Measurements from ENCODE around the gene STAC2.

The STAC2 gene

DNA sequence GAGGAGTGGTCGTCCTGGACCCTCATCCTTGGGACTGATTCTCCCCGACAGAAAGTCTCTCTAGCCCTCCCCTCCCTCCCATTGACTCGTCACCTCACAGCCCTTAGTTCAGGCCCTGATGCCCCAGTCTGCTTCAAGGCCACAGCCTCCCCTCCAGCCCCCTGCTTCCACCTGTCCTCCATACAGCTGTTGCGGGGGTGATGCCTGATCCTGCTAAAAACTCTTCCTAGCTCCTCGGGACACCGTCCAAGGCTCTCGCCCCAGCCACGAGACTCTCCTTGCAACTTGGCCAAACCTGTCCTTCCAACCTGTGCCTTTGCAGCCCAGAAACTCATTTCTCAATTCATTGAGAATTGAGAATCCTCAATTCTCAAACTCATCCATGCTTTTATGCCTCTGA lies 6.8 kb downstream of the STAC2 start:
- H3K4me3 ChIP-seq (ENCODE audit: low read depth, low read length), result no peak overlapping the region
- no peak for DNase-seq (ENCODE audit: low read depth)
- in situ Hi-C loops (cut with HindIII; ENCODE audit: low sequenced_read_pairs), result no loop called here
- TF ChIP-seq, protein P1, sequence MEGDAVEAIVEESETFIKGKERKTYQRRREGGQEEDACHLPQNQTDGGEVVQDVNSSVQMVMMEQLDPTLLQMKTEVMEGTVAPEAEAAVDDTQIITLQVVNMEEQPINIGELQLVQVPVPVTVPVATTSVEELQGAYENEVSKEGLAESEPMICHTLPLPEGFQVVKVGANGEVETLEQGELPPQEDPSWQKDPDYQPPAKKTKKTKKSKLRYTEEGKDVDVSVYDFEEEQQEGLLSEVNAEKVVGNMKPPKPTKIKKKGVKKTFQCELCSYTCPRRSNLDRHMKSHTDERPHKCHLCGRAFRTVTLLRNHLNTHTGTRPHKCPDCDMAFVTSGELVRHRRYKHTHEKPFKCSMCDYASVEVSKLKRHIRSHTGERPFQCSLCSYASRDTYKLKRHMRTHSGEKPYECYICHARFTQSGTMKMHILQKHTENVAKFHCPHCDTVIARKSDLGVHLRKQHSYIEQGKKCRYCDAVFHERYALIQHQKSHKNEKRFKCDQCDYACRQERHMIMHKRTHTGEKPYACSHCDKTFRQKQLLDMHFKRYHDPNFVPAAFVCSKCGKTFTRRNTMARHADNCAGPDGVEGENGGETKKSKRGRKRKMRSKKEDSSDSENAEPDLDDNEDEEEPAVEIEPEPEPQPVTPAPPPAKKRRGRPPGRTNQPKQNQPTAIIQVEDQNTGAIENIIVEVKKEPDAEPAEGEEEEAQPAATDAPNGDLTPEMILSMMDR (IDR thresholded peaks at IDR 0.05; ENCODE audit: low read depth, low read length, missing control alignments), result no peak

DNA sequence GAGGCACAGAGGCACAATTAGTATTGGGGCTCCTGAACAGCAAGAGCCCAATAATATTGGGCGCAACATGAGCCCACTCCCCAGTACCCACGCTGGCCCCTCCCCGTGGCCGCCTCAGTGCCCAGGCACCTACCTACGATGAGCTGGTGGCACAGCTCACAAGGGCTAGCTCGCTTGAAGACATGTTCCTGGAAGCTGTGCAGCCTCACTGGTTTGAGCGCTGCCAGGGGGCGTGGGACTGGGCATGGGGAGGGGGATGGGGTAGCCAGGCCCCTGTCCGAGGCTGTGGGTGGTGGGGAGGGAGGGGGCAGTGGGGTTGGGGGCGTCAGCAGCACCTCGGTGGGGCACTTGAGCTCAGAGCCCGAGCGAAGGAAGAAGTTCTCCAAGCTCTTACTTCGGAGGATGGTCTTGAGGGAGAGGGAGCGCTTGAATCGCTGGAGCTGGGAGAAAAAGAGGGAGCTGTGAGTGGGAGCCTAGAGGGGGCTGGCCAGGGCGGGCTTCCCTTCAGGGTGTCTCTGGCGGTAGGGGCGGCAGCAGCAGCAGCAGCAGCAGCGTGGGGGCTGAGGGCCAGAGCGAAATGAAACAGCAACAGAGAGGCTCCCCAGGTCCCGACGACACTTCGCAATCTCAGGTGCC lies 7.9 kb downstream of the STAC2 start:
- DNase-seq (ENCODE audit: low read depth), result no peak
- no peak overlapping the region for H3K4me3 ChIP-seq (ENCODE audit: low read depth, low read length)
- in situ Hi-C loops (cut with HindIII; ENCODE audit: low sequenced_read_pairs), result no loop called here
- TF ChIP-seq, protein P1 (IDR thresholded peaks at IDR 0.05; ENCODE audit: low read depth, low read length, missing control alignments), result no peak

DNA sequence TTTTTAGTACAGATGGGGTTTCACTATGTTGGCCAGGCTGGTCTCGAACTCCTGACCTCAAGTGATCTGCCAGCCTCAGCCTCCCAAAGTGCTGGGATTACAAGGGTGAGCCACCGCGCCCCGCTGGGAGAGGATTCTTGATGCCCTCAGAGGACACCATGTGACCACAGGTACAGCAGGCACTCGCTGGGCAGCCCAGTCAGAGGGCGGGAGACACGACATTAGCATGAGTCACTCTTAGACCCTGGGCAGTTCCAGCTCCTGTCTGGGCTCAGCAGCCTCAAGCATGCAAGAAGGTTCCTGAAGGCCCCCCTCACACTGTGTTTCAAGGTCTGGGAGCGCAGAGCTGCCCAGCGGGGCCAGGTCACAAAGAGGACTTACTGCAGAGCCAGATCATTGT lies 11.9 kb downstream of the STAC2 start:
- no peak overlapping the region for H3K4me3 ChIP-seq (ENCODE audit: low read depth, low read length)
- TF ChIP-seq, protein P1 (IDR thresholded peaks at IDR 0.05; ENCODE audit: low read depth, low read length, missing control alignments), result no peak
- in situ Hi-C loops (cut with HindIII; ENCODE audit: low sequenced_read_pairs), result no loop called here
- DNase-seq (ENCODE audit: low read depth), result no peak

DNA sequence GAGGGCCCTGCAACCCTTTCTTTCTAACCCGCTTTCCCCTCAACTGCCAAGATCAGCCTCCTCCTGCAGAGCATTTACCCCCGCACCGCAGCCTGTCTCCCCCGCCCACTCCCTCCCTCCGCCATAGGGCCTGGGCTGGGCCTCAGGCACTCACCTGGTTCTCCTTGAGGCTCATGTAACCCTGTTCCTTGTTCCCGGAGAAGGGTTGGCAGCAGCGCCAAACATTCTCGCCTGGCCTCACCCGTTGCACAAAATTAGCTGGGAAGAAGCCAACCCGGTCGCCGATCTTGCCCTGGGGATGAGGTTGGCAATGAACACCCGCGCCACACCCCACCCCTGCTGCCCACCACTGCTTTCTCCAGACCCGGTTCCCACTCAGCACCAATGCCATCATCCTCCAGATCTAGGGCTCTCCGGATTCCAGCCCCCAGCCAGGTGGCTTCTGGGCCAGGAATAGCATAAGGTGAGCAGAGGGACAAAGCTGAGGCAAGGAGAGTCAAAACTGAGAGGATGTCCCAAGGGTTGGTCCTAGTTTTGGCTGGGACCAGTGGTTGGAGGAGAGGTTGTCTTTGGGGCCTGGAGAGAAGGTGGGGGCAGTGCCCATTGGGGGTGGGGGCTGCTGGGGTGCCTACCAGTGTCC lies 12.8 kb downstream of the STAC2 start:
- in situ Hi-C loops (cut with HindIII; ENCODE audit: low sequenced_read_pairs), result no loop called here
- TF ChIP-seq, protein P1 (IDR thresholded peaks at IDR 0.05; ENCODE audit: low read depth, low read length, missing control alignments), result no peak
- no peak for DNase-seq (ENCODE audit: low read depth)
- no peak overlapping the region for H3K4me3 ChIP-seq (ENCODE audit: low read depth, low read length)

DNA sequence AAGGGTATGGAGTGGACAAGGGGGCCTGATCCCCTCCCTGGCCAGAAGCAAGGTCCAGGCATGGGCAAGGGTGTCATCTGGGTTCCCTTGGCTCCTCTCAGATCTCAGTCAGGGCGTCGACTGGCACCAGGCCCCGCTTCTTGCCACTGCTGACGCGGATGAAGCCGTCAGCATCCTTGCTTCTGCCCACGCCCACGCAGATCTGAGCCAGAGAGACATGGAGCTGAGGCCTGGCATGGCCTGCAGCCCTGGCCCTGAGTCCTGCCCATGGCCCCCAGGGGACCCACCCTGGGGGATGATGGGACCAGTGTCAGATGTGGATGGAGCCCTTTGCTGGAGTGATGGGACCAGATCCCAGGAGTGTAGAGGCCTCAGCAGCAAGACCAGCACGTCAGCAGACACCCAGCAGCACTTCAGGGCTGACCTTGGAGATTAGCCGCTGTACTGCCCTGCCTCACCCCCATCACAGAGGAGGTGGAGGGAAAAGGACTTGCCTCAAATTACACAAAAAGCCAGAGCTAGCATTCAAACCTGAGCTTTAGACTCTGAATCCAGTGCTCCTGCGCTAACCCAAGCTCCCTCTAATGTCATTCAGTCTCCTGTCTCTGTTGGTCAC lies 13.4 kb downstream of the STAC2 start:
- no peak for DNase-seq (ENCODE audit: low read depth)
- TF ChIP-seq, protein P1 (IDR thresholded peaks at IDR 0.05; ENCODE audit: low read depth, low read length, missing control alignments), result no peak
- in situ Hi-C loops (cut with HindIII; ENCODE audit: low sequenced_read_pairs), result no loop called here
- H3K4me3 ChIP-seq (ENCODE audit: low read depth, low read length), result no peak overlapping the region

DNA sequence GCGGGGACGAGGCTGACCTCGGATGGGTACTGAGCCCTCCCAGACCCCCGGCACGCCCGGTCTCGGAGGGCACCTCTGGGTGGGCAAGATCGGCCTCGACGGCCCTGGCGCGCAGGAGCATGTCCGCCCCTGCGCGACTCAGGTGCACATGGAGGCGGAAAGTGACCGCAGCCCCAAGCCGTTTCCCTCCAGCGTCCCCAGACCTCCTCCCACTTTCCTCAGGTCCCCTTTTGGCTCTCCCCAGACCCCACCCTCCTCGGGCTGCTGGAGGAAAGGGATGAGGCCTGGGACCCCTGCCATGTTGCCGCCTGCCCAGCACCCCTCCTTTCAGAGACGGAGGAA lies 15.7 kb downstream of the STAC2 start:
- H3K4me3 ChIP-seq (ENCODE audit: low read depth, low read length), result peak overlapping the region; percentile 31
- DNase-seq (ENCODE audit: low read depth), result no peak
- TF ChIP-seq, protein P1 (IDR thresholded peaks at IDR 0.05; ENCODE audit: low read depth, low read length, missing control alignments), result no peak
- in situ Hi-C loops (cut with HindIII; ENCODE audit: low sequenced_read_pairs), result no loop called here
